Measurements from ENCODE around the gene PDCD1. TPM values are rescaled to one million over a fixed set of nuclear protein-coding genes. Genes with fewer than 3 reads are reported as not detected.
A peak's percentile ranks its signal among the peaks of the same experiment; 100 is the strongest.

PDCD1 gene
- polyA plus RNA-seq, 3 donors from 2014 or later, result 3.3 TPM; not detected in 2

- no peaks in the 10 kb centered on the region for H3K4me1 Mint-ChIP-seq
- H3K4me3 Mint-ChIP-seq, result no peak overlapping the region
- H3K36me3 Mint-ChIP-seq, result no peaks in the 10 kb centered on the region
- no peaks in the 10 kb centered on the region for H3K9me3 Mint-ChIP-seq
- no peak for DNase-seq
- H3K27me3 Mint-ChIP-seq (ENCODE audit: low read depth in 3 of 3), result peaks cover 0 to 5% (median 2%) of the 10 kb centered on the region in 3 donors
- H3K27ac Mint-ChIP-seq, result no peak overlapping the region
Observed at GRCh38 chr2:241852116-241852980, 6.3 kb downstream of the PDCD1 start.

DNA sequence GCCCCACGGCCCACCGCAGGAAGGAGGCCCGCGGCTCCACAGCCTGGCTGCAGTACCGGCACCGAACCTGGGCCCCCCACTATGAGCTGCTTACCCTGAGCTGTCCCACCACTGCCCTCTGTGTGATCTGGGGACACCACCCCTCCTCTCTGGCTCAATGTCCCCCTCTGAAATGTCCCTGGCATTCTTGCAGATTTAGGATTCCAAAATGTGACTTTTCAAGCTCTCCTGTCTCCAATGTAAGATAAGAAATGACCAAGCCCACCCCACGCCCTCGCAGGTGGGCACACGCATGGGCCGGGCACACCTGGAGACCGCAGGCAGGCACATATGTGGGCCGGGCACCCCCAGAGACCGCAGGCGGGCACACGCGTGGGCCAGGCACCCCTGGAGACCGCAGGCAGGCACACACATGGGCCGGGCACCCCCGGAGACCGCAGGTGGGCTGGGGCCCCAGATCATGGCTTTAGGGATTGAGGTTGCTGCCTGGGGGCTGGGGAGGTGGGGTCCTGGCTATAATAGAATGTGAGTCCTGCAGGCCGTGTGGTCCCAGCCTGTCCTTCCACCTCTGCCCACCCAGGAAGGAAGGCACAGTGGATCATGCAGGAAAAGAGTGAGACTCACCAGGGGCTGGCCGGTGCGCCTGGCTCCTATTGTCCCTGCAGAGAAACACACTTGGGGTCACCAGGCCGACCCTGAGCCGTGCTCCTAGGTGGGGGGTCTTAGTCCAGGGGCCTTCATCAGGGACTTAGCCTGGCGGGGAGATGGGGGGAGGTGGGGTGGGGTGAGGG is 7.2 kb downstream of the PDCD1 start:
- Mint-ChIP-seq H3K36me3 (no peaks in the 10 kb centered on the region), H3K9me3 (no peaks in the 10 kb centered on the region), H3K4me1 (peaks cover 0 to under 1% of the 10 kb centered on the region in 2 donors), H3K27ac (no peak overlapping the region), H3K4me3 (no peak overlapping the region), H3K27me3 (ENCODE audit: low read depth in 3 of 3) (peaks cover 0 to 6% (median 4%) of the 10 kb centered on the region in 3 donors)
- no peak for DNase-seq

DNA sequence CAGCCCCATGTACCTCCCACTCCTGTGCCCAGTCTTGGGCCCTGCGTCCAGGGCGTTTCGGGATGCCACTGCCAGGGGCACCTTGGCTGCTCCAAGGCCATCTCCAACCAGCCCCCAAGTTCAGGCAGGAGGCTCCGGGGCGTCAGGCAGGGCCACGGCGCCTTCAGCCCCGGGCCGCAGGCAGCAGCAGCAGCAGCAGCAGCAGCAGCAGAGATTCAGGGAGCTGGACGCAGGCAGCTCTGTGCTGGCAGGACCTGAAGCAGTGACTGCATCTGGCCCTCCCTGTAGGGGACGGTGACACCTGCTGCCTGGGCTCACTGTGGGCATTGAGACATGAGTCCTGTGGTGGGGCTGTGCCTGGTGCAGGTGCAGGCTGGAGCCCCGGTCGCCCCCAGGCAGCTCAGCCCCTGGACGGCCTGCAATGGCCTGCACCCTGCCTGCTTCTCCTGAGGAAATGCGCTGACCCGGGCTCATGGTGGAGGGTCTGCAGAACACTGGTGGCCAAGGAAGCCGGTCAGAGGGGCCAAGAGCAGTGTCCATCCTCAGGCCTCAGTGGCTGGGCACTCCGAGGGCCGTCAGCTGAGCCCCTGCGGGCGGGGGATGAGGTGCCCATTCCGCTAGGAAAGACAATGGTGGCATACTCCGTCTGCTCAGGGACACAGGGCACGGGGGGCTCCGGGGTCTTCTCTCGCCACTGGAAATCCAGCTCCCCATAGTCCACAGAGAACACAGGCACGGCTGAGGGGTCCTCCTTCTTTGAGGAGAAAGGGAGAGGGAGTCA is 8.0 kb downstream of the PDCD1 start:
- no peak overlapping the region for H3K4me3 Mint-ChIP-seq
- no peaks in the 10 kb centered on the region for H3K9me3 Mint-ChIP-seq
- H3K27ac Mint-ChIP-seq, result no peak overlapping the region
- peaks cover 0 to 10% (median 5%) of the 10 kb centered on the region in 3 donors for H3K27me3 Mint-ChIP-seq (ENCODE audit: low read depth in 3 of 3)
- no peaks in the 10 kb centered on the region for H3K36me3 Mint-ChIP-seq
- DNase-seq, result no peak
- H3K4me1 Mint-ChIP-seq, result peaks cover 0 to 2% of the 10 kb centered on the region in 2 donors

GRCh38 chr2:241849616-241850543 is 8.8 kb downstream of the PDCD1 start:
- DNase-seq, result no peak
- Mint-ChIP-seq H3K27ac (no peak overlapping the region), H3K36me3 (no peaks in the 10 kb centered on the region), H3K4me3 (no peak overlapping the region), H3K9me3 (no peaks in the 10 kb centered on the region), H3K4me1 (peaks cover 7 to 8% of the 10 kb centered on the region in 2 donors), H3K27me3 (ENCODE audit: low read depth in 3 of 3) (peaks cover 4 to 11% (median 5%) of the 10 kb centered on the region in 3 donors)

GRCh38 chr2:241848761-241849615 is 9.7 kb downstream of the PDCD1 start:
- DNase-seq, result no peak
- H3K9me3 Mint-ChIP-seq, result no peaks in the 10 kb centered on the region
- peaks cover 8 to 11% (median 9%) of the 10 kb centered on the region in 3 donors for H3K27me3 Mint-ChIP-seq (ENCODE audit: low read depth in 3 of 3)

DNA sequence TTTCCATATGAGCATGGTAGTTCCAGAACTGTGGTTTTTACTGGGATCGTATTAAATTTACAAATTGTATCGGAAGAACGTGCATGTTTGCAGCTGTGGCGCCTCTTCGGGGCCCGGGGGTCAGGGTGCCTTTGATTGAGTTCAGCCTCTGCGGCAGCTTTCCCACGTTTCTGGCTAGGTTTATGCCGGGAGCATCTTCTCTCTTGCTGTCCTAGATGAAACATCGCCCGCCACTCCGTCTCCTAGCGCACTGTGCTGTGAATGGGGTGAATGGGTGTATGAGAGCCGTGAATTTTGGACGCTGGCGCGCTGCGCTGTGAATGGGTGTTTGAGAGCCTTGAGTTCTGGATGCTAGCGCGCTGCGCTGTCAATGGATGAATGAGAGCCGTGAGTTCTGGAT is 12.3 kb downstream of the PDCD1 start:
- H3K27ac Mint-ChIP-seq, result peak overlapping the region in 2 of 6 donors; percentile 7 to 85
- peaks cover 32 to 34% of the 10 kb centered on the region in 2 donors for H3K4me1 Mint-ChIP-seq
- peaks cover 0 to 3% (median 0%) of the 10 kb centered on the region in 3 donors for H3K36me3 Mint-ChIP-seq
- H3K9me3 Mint-ChIP-seq, result no peaks in the 10 kb centered on the region
- peaks cover 17 to 21% (median 20%) of the 10 kb centered on the region in 3 donors for H3K27me3 Mint-ChIP-seq (ENCODE audit: low read depth in 3 of 3)
- peak overlapping the region in 1 of 5 donors; percentile 65 for H3K4me3 Mint-ChIP-seq
- DNase-seq, result no peak

More at GRCh38 chr2:241848761-241849615, 9.7 kb downstream of the PDCD1 start:
- no peak overlapping the region for H3K27ac Mint-ChIP-seq
- no peaks in the 10 kb centered on the region for H3K36me3 Mint-ChIP-seq
- peaks cover 13 to 15% of the 10 kb centered on the region in 2 donors for H3K4me1 Mint-ChIP-seq
- no peak overlapping the region for H3K4me3 Mint-ChIP-seq

- peaks cover 0 to 3% (median 0%) of the 10 kb centered on the region in 3 donors for H3K36me3 Mint-ChIP-seq
- H3K4me3 Mint-ChIP-seq, result peak overlapping the region; percentile 78 to 86 (median 81)
- H3K27ac Mint-ChIP-seq, result peak overlapping the region in 5 of 6 donors; percentile 64 to 91 (median 85)
- no peak for DNase-seq
- peaks cover 17 to 20% (median 19%) of the 10 kb centered on the region in 3 donors for H3K27me3 Mint-ChIP-seq (ENCODE audit: low read depth in 3 of 3)
- H3K4me1 Mint-ChIP-seq, result peaks cover 39% of the 10 kb centered on the region in 2 donors
- no peaks in the 10 kb centered on the region for H3K9me3 Mint-ChIP-seq
Observed at GRCh38 chr2:241844831-241845578, 13.7 kb downstream of the PDCD1 start.

DNA sequence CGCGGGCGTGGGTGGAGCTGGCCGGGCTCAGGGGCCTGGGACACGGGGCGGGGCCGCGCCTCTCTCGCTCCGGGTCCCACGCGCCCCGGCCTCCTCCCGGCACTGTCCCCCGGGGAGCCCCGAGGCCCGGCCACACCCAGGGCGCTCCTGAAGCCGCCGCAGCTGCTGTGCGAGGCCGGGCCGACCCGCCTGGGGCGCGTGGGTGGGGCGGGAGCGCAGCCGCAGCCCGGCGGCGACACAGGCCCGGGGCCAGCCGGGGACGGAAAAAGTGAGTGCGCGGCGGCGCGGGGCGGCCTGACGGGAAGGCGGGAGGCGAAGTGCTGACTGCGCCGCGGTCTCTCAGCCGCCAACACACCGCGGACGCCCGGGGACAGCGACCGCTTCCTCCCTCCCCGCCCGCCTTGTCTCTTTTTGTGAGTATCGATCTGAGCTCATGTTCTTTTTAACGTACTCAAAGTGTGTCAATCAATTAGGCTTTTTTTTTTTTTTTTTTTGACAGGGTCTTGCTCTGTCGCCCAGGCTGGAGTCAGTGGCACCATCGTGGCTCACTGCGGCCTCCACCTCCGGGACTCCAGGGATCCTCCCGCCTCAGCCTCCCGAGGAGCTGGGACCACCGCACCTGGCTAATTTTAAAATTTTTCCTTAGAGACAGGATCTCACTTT is 14.5 kb downstream of the PDCD1 start:
- Mint-ChIP-seq H3K27me3 (ENCODE audit: low read depth in 3 of 3) (peaks cover 17 to 20% (median 19%) of the 10 kb centered on the region in 3 donors), H3K9me3 (no peaks in the 10 kb centered on the region), H3K4me1 (peaks cover 39 to 40% of the 10 kb centered on the region in 2 donors), H3K27ac (peak overlapping the region in 5 of 6 donors; percentile 43 to 91 (median 87)), H3K4me3 (peak overlapping the region; percentile 78 to 86 (median 81)), H3K36me3 (peaks cover 0 to 3% (median 0%) of the 10 kb centered on the region in 3 donors)
- DNase-seq, result peak; percentile 85 to 86 (median 85)

DNA sequence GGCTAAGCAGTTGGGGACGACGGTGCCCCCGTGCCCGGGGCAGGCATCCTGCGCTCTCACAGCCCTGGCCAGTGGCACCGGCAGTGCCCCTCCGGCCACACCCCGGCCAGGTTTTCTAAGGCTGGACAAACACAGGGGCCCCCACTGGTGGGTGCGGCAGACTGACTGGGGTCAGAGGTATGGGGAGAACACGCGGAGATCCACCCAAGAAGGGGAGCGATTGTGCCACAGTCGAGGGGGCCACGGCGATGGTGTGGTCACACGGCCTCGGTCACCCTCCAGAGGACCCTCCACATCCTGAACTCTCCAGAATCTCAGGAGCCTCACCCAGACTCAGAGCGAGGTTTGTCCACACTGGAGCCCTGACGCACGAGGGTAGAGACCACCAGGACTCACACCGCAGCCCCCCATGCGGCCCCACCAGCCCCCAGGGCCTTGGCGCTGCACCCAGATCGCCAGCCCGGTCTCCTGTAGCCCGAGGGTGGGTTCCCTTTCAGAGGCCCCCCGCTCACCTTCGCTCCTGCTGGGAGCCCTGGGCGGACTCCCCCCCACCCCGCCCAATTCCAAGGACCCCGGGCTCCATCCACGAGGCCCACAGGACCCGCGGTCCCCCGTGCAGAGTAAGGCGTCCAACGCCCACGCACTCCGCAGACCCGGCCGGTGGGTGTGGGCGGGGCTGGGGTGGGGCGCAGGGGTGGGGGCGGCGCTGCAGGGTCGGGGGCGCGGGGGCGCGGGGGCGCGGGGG is 15.2 kb downstream of the PDCD1 start:
- DNase-seq, result no peak
- peak overlapping the region; percentile 86 to 99 (median 93) for H3K27ac Mint-ChIP-seq
- peaks cover 0 to 3% (median 0%) of the 10 kb centered on the region in 3 donors for H3K36me3 Mint-ChIP-seq
- H3K4me1 Mint-ChIP-seq, result peaks cover 39 to 40% of the 10 kb centered on the region in 2 donors
- H3K9me3 Mint-ChIP-seq, result no peaks in the 10 kb centered on the region
- peaks cover 17 to 23% (median 19%) of the 10 kb centered on the region in 3 donors for H3K27me3 Mint-ChIP-seq (ENCODE audit: low read depth in 3 of 3)
- peak overlapping the region; percentile 82 to 95 (median 92) for H3K4me3 Mint-ChIP-seq

- Mint-ChIP-seq H3K27me3 (ENCODE audit: low read depth in 3 of 3) (peaks cover 17 to 24% (median 19%) of the 10 kb centered on the region in 3 donors), H3K9me3 (no peaks in the 10 kb centered on the region), H3K4me1 (peaks cover 39 to 40% of the 10 kb centered on the region in 2 donors), H3K27ac (peak overlapping the region; percentile 86 to 99 (median 93)), H3K4me3 (peak overlapping the region; percentile 82 to 95 (median 92)), H3K36me3 (peaks cover 0 to 3% (median 0%) of the 10 kb centered on the region in 3 donors)
- peak; percentile 86 to 89 (median 87) for DNase-seq
Observed at GRCh38 chr2:241842620-241843211, 16.0 kb downstream of the PDCD1 start.
